Natural killer cell (primary cell): ENCODE measurements around the gene SAMD3. TPM values are rescaled to one million over a fixed set of nuclear protein-coding genes. Genes with fewer than 3 reads are reported as not detected.

Experiments
- ATAC-seq, 3 donors: fragments of 150-1000 bp in 2 of 3; fragments of 200-7000 bp in 1 of 3; cut with Tn5 transposase; 1 replicate in 1 of 3; 2 replicates in 2 of 3; pipeline ENCODE4 v1.10.0; 2021; ENCODE audit warnings: mild to moderate bottlenecking in 2 of 3, moderate library complexity in 2 of 3
- DNase-seq, 2 donors: peaks; one replicate each; pipeline versions ENCODE4 v3.0.0 to v3.0.0-alpha.2; 2013 to 2021; ENCODE audit warnings: mixed read lengths in 1 of 2
- H3K27ac ChIP-seq: one replicate; pipeline ENCODE4 v1.5.1; 2013; ENCODE audit warnings: mild to moderate bottlenecking, low read length
- H3K27me3 ChIP-seq: one replicate; pipeline ENCODE4 v1.6.1; 2013; ENCODE audit warnings: low read length; ENCODE audit not compliant: control insufficient read depth, insufficient read depth
- H3K36me3 ChIP-seq: one replicate; pipeline ENCODE4 v1.6.1; 2013; ENCODE audit warnings: low read length; ENCODE audit not compliant: control insufficient read depth, insufficient read depth
- H3K4me1 ChIP-seq: one replicate; pipeline ENCODE4 v1.6.1; 2013; ENCODE audit warnings: low read length; ENCODE audit not compliant: control insufficient read depth, insufficient read depth
- H3K4me3 ChIP-seq: one replicate; pipeline ENCODE4 v1.5.1; 2013; ENCODE audit warnings: low read length
- H3K9me3 ChIP-seq: one replicate; pipeline ENCODE4 v1.6.1; 2013; ENCODE audit warnings: low read length; ENCODE audit not compliant: control insufficient read depth, insufficient read depth
- H3K27ac Mint-ChIP-seq, 2 donors: one replicate each; pipeline ENCODE4 v1.8.0; 2022; ENCODE audit warnings: mild to moderate bottlenecking in 2 of 2, mixed read lengths in 2 of 2, moderate library complexity in 1 of 2
- H3K27me3 Mint-ChIP-seq, 2 donors: one replicate each; pipeline ENCODE4 v1.8.0; 2022; ENCODE audit warnings: low read depth in 2 of 2, mixed read lengths in 2 of 2
- H3K36me3 Mint-ChIP-seq: one replicate; pipeline ENCODE4 v1.8.0; 2022; ENCODE audit warnings: mixed read lengths
- H3K4me1 Mint-ChIP-seq, 2 donors: one replicate each; pipeline ENCODE4 v1.8.0; 2022; ENCODE audit warnings: mixed read lengths in 2 of 2
- H3K4me3 Mint-ChIP-seq: one replicate; pipeline ENCODE4 v1.8.0; 2022; ENCODE audit warnings: mild to moderate bottlenecking, moderate library complexity, mixed read lengths
- H3K9me3 Mint-ChIP-seq, 2 donors: one replicate each; pipeline ENCODE4 v1.8.0; 2022; ENCODE audit warnings: mixed read lengths in 2 of 2
- WGBS: methylation state at CpG from one replicate; pipeline ENCODE4 v1.1.7; 2013; ENCODE audit warnings: missing lambda C conversion rate; ENCODE audit not compliant: insufficient coverage; 5-methylcytosine and 5-hydroxymethylcytosine counted together
- intact Hi-C: fragments of 100-400 bp; cut with micrococcal nuclease; formaldehyde crosslinking; loops from one replicate; pipeline ENCODE4 v1.14.2; 2022
- total RNA-seq, 4 donors: library from RNA; stranded (reverse); fragments of 120-200 nt in 1 of 4; gene quantifications; one replicate each; pipeline versions ENCODE4 v1.2.3 to v1.2.4, GENCODE V29; 2013 to 2022
- TF ChIP-seq, protein P1 (sequence below): fragments of 200-600 bp; IDR thresholded peaks from one replicate; pipeline ENCODE4 v1.8.0; 2022; ENCODE audit warnings: antibody characterized with exemption

Gene SAMD3
- total RNA-seq, 3 donors from 2014 or later (not counting 1 experiment from before 2014, with no cell fraction given), result 322 to 413 (median 339) TPM

DNA sequence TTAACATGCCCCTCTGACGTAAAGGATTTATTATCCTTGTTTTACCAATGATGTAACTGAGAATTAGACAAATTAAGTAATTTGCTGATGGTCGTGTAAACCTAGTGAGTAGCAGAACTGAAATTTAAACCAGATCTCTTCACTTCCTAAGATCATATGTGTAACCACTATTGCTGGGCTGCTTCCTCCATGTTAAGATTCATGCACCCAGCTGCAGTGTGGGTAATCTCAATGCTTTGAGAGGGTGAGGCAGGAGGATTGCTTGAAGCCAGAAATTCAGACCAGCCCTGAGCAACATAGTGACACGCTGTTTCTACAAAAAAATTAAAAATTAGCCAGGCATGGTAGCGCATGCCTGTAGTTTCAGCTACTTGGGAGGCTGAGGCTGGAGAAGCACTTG is 106.5 kb downstream of the SAMD3 start:
- Histone ChIP-seq H3K27me3 (no peaks in the 10 kb centered on the region), H3K36me3 (peaks cover 3% of the 10 kb centered on the region), H3K9me3 (no peaks in the 10 kb centered on the region), H3K27ac (no peak overlapping the region), H3K4me3 (no peak overlapping the region), H3K4me1 (peaks cover 3% of the 10 kb centered on the region)
- no peak overlapping the region for H3K4me3 Mint-ChIP-seq
- H3K9me3 Mint-ChIP-seq, result no peaks in the 10 kb centered on the region
- WGBS, result 82% methylated on average over 3 of the region's 4 CpGs
- TF ChIP-seq, protein P1, sequence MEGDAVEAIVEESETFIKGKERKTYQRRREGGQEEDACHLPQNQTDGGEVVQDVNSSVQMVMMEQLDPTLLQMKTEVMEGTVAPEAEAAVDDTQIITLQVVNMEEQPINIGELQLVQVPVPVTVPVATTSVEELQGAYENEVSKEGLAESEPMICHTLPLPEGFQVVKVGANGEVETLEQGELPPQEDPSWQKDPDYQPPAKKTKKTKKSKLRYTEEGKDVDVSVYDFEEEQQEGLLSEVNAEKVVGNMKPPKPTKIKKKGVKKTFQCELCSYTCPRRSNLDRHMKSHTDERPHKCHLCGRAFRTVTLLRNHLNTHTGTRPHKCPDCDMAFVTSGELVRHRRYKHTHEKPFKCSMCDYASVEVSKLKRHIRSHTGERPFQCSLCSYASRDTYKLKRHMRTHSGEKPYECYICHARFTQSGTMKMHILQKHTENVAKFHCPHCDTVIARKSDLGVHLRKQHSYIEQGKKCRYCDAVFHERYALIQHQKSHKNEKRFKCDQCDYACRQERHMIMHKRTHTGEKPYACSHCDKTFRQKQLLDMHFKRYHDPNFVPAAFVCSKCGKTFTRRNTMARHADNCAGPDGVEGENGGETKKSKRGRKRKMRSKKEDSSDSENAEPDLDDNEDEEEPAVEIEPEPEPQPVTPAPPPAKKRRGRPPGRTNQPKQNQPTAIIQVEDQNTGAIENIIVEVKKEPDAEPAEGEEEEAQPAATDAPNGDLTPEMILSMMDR, result no peak
- H3K36me3 Mint-ChIP-seq, result peaks cover 6% of the 10 kb centered on the region
- DNase-seq, result no peak
- ATAC-seq, result no peak
- no peaks in the 10 kb centered on the region for H3K27me3 Mint-ChIP-seq
- peaks cover 0 to 4% of the 10 kb centered on the region in 2 donors for H3K4me1 Mint-ChIP-seq
- intact Hi-C loops, result no loop called here
- H3K27ac Mint-ChIP-seq, result no peak overlapping the region

DNA sequence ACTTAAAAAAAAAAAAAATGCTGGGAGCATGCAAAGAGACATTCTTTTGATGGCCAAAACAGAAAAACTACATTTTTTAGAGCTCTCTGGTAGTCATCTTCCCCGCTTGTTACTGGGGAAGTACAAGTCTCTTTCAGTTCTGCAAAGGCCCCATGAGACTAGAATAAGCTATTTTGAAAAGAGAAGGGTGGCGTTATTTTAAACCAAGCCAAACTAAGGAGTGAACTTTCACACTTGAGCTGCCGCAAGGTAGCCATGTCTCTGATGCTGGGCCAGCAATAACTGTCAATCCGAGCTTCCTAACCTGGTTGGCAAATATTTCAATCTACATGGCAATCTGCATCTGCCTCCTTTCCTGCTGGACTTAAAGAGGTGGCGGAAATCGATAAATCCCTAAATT is 107.7 kb downstream of the SAMD3 start:
- peaks cover 0 to 3% of the 10 kb centered on the region in 2 donors for H3K9me3 Mint-ChIP-seq
- no peaks in the 10 kb centered on the region for H3K27me3 ChIP-seq
- H3K4me1 ChIP-seq, result peaks cover 3% of the 10 kb centered on the region
- H3K27ac Mint-ChIP-seq, result no peak overlapping the region
- H3K36me3 Mint-ChIP-seq, result peaks cover 15% of the 10 kb centered on the region
- WGBS, result 71% methylated on average over 5 of the region's 6 CpGs
- H3K9me3 ChIP-seq, result no peaks in the 10 kb centered on the region
- H3K4me3 ChIP-seq, result no peak overlapping the region
- TF ChIP-seq, protein P1, result no peak
- ATAC-seq, result no peak
- H3K27ac ChIP-seq, result peak overlapping the region; percentile 63
- no peaks in the 10 kb centered on the region for H3K27me3 Mint-ChIP-seq
- H3K4me3 Mint-ChIP-seq, result no peak overlapping the region
- no peak for DNase-seq
- peaks cover 3% of the 10 kb centered on the region for H3K36me3 ChIP-seq
- H3K4me1 Mint-ChIP-seq, result peaks cover 7 to 13% of the 10 kb centered on the region in 2 donors
- intact Hi-C loops, result no loop called here

DNA sequence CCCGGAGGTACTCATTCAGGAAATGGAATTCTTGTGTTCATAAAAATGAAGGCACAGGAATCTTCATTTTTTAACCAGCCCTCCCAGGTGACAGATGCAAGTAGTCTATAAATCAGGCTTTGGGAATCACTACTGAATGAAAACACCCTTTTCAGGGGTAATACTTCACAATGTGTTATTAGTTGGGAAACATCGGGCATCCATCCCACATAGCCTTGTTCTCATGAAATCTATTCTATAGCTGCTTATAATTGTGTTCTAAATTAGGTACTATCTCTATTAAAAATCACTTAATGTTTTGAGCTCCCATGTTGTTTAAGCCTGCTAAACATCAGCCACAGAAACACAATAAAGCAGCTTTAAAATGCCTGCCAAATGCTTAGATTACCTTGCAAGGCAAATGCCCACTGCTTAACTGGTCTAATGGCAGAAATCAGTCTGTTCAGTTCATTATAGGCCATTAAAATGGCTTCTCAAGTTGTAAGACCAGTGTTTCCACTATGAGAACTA is 109.5 kb downstream of the SAMD3 start:
- no peak overlapping the region for H3K4me3 Mint-ChIP-seq
- no peak overlapping the region for H3K27ac Mint-ChIP-seq
- no peak overlapping the region for H3K4me3 ChIP-seq
- no peaks in the 10 kb centered on the region for H3K27me3 ChIP-seq
- no peaks in the 10 kb centered on the region for H3K9me3 ChIP-seq
- 100% methylated on average over 1 of the region's 2 CpGs for WGBS
- H3K27ac ChIP-seq, result no peak overlapping the region
- peaks cover 0 to 6% of the 10 kb centered on the region in 2 donors for H3K9me3 Mint-ChIP-seq
- H3K4me1 Mint-ChIP-seq, result peaks cover 22 to 23% of the 10 kb centered on the region in 2 donors
- H3K36me3 Mint-ChIP-seq, result peaks cover 14% of the 10 kb centered on the region
- intact Hi-C loops, result no loop called here
- no peak for ATAC-seq
- H3K27me3 Mint-ChIP-seq, result no peaks in the 10 kb centered on the region
- peaks cover 3% of the 10 kb centered on the region for H3K4me1 ChIP-seq
- DNase-seq, result no peak
- H3K36me3 ChIP-seq, result peaks cover 3% of the 10 kb centered on the region
- TF ChIP-seq, protein P1, result no peak

GRCh38 chr6:130111031-130111430 is 111.7 kb downstream of the SAMD3 start:
- H3K9me3 ChIP-seq, result no peaks in the 10 kb centered on the region
- peaks cover 4% of the 10 kb centered on the region for H3K36me3 ChIP-seq
- Mint-ChIP-seq H3K27me3 (no peaks in the 10 kb centered on the region), H3K4me1 (peaks cover 34 to 37% of the 10 kb centered on the region in 2 donors), H3K9me3 (peaks cover 0 to 6% of the 10 kb centered on the region in 2 donors), H3K27ac (no peak overlapping the region), H3K4me3 (no peak overlapping the region), H3K36me3 (peaks cover 13% of the 10 kb centered on the region)
- 100% methylated on average over 1 of the region's 1 CpG for WGBS
- intact Hi-C loops, result no loop called here
- no peak overlapping the region for H3K27ac ChIP-seq
- H3K4me1 ChIP-seq, result no peaks in the 10 kb centered on the region
- TF ChIP-seq, protein P1, result no peak
- H3K27me3 ChIP-seq, result no peaks in the 10 kb centered on the region
- H3K4me3 ChIP-seq, result no peak overlapping the region
- ATAC-seq (no peak), DNase-seq (no peak)
